GM21619 (cell line): ENCODE measurements around the gene ZFAND2B.
"Not testable (repeated sequence)": the region's sequence is repeated elsewhere in the genome, so short reads cannot be mapped to it uniquely, and the experiment has no call there.

ENCODE experiments used
- ATAC-seq: cut with Tn5 transposase; IDR thresholded peaks from one replicate; pipeline ENCODE4 v1.9.1; 2021; ENCODE audit not compliant: unreplicated experiment

The ZFAND2B gene

GRCh38 chr2:219175928-219176817, 30.4 kb upstream of the ZFAND2B start:
- ATAC-seq = peak; percentile 21

- peak; percentile 67 for ATAC-seq
These were observed 29.6 kb upstream of the ZFAND2B start, which contains the start of gene CNPPD1 for GRCh38 chr2:219176818-219177551. TSS of gene CNPPD1 (minus strand) at chr2:219176925. CDS start at chr2:219176828, 97 bp downstream.

- peak; percentile 40 for ATAC-seq
These were observed 28.8 kb upstream of the ZFAND2B start, which contains the start of gene RETREG2 for GRCh38 chr2:219177552-219178376. TSS of gene RETREG2 (plus strand) at chr2:219178275. CDS start at chr2:219178353, 78 bp downstream.

- ATAC-seq = peak; percentile 17
These were observed 28.0 kb upstream of the ZFAND2B start for GRCh38 chr2:219178377-219179175.

GRCh38 chr2:219179601-219180465, 26.7 kb upstream of the ZFAND2B start:
- no peak for ATAC-seq

- no peak for ATAC-seq
These were observed 25.6 kb upstream of the ZFAND2B start for GRCh38 chr2:219180961-219181360.

- no peak for ATAC-seq
These were observed 25.1 kb upstream of the ZFAND2B start for GRCh38 chr2:219181531-219181930.

- no peak for ATAC-seq
These were observed 24.0 kb upstream of the ZFAND2B start for GRCh38 chr2:219182331-219183150.

GRCh38 chr2:219183151-219183772, 23.3 kb upstream of the ZFAND2B start:
- ATAC-seq = no peak

GRCh38 chr2:219184121-219184520, 22.5 kb upstream of the ZFAND2B start:
- no peak for ATAC-seq

GRCh38 chr2:219186754-219187456, 19.7 kb upstream of the ZFAND2B start:
- ATAC-seq = no peak

- no peak for ATAC-seq
These were observed 9.2 kb upstream of the ZFAND2B start for GRCh38 chr2:219197388-219197787.

- no peak for ATAC-seq
These were observed 7.6 kb upstream of the ZFAND2B start for GRCh38 chr2:219198974-219199373.

- ATAC-seq = no peak
These were observed 6.9 kb upstream of the ZFAND2B start for GRCh38 chr2:219199470-219200211.

GRCh38 chr2:219200502-219201326, 5.9 kb upstream of the ZFAND2B start:
- ATAC-seq = not testable (repeated sequence)

GRCh38 chr2:219201331-219201730, 5.3 kb upstream of the ZFAND2B start:
- not testable (repeated sequence) for ATAC-seq
